DOHH2 (cell line): ENCODE data around the gene C12orf42.

Experiments
- H3F3A ChIP-seq: fragments of 200-600 bp; sonication (generic), shearing (Covaris generic); 2 replicates; pipeline ENCODE4 v1.6.0; 2016; ENCODE audit warnings: antibody characterized with exemption, mild to moderate bottlenecking; ENCODE audit not compliant: control insufficient read depth, insufficient read depth
- H3K27ac ChIP-seq: fragments of 200-600 bp; sonication (generic); 2 replicates; pipeline ENCODE4 v1.5.1; 2014; ENCODE audit warnings: low read depth, mild to moderate bottlenecking, low read length, moderate library complexity
- H3K27me3 ChIP-seq: fragments of 200-600 bp; sonication (generic); 2 replicates; pipeline ENCODE4 v1.6.1; 2014; ENCODE audit warnings: mild to moderate bottlenecking, low read length, mixed read lengths; ENCODE audit not compliant: control insufficient read depth
- H3K36me3 ChIP-seq: fragments of 200-600 bp; sonication (generic); 2 replicates; pipeline ENCODE4 v1.6.1; 2014; ENCODE audit warnings: mild to moderate bottlenecking, low read length, moderate library complexity, mixed read lengths; ENCODE audit not compliant: control insufficient read depth
- H3K4me1 ChIP-seq: fragments of 200-600 bp; sonication (generic); 2 replicates; pipeline ENCODE4 v1.6.1; 2014; ENCODE audit warnings: mild to moderate bottlenecking, low read length, mixed read lengths; ENCODE audit not compliant: control insufficient read depth
- H3K4me2 ChIP-seq: fragments of 200-600 bp; sonication (generic); 2 replicates; pipeline ENCODE4 v1.6.0; 2014; ENCODE audit warnings: mild to moderate bottlenecking, low read length, moderate library complexity
- H3K4me3 ChIP-seq: fragments of 200-600 bp; sonication (generic); 2 replicates; pipeline ENCODE4 v1.5.1; 2014; ENCODE audit warnings: mild to moderate bottlenecking, low read length, mixed read lengths
- H3K79me2 ChIP-seq: fragments of 200-600 bp; sonication (generic); 2 replicates; pipeline ENCODE4 v1.6.1; 2014; ENCODE audit warnings: mild to moderate bottlenecking, low read length, mixed read lengths; ENCODE audit not compliant: control insufficient read depth
- H3K9me2 ChIP-seq: fragments of 200-600 bp; sonication (generic); replicated peaks from 2 replicates; pipeline ENCODE4 v1.6.1; 2014; ENCODE audit warnings: mild to moderate bottlenecking, low read length, mixed read lengths; ENCODE audit not compliant: control insufficient read depth
- H3K9me3 ChIP-seq: fragments of 200-600 bp; sonication (generic); 2 replicates; pipeline ENCODE4 v1.6.1; 2014; ENCODE audit warnings: antibody characterized with exemption, low read length, mixed read lengths; ENCODE audit not compliant: control insufficient read depth, insufficient read depth
- H4K20me1 ChIP-seq: fragments of 200-600 bp; sonication (generic); 2 replicates; pipeline ENCODE4 v1.6.0; 2014; ENCODE audit warnings: low read depth, mild to moderate bottlenecking, antibody characterized with exemption, low read length, moderate library complexity; ENCODE audit not compliant: control insufficient read depth, insufficient read depth
- CTCF ChIP-seq: fragments of 200-600 bp; sonication (generic); IDR thresholded peaks from one replicate; pipeline ENCODE4 v1.5.1; 2014; ENCODE audit warnings: antibody characterized with exemption, mild to moderate bottlenecking, low read depth, low read length; ENCODE audit not compliant: poor library complexity, severe bottlenecking
- EZH2phosphoT487 ChIP-seq: fragments of 200-600 bp; sonication (generic); IDR thresholded peaks from 2 replicates; pipeline ENCODE4 v1.6.1; 2017; ENCODE audit warnings: borderline replicate concordance, mild to moderate bottlenecking, antibody characterized with exemption, low read length, moderate library complexity, mixed read lengths

Gene C12orf42

GRCh38 chr12:103498990-103499389 lies 3.2 kb upstream of the C12orf42 start:
- Histone ChIP-seq H3K27me3 (no peaks in the 10 kb centered on the region), H3K4me2 (no peak overlapping the region), H3K36me3 (no peaks in the 10 kb centered on the region), H3K27ac (no peak overlapping the region), H4K20me1 (no peaks in the 10 kb centered on the region), H3K9me2 (no peaks in the 10 kb centered on the region), H3K9me3 (no peaks in the 10 kb centered on the region), H3K79me2 (no peaks in the 10 kb centered on the region), H3K4me1 (no peaks in the 10 kb centered on the region), H3K4me3 (no peak overlapping the region), H3F3A (no peaks in the 10 kb centered on the region)
- TF ChIP-seq CTCF: no peak
- no peak for TF ChIP-seq EZH2phosphoT487

GRCh38 chr12:103494734-103495468 lies 867 bp downstream of the C12orf42 start:
- Histone ChIP-seq H3K4me3 (no peak overlapping the region), H3K79me2 (no peaks in the 10 kb centered on the region), H3K27ac (no peak overlapping the region), H3F3A (no peaks in the 10 kb centered on the region), H3K4me2 (no peak overlapping the region), H3K4me1 (no peaks in the 10 kb centered on the region), H3K36me3 (no peaks in the 10 kb centered on the region), H3K9me2 (no peaks in the 10 kb centered on the region), H4K20me1 (no peaks in the 10 kb centered on the region), H3K9me3 (no peaks in the 10 kb centered on the region), H3K27me3 (no peaks in the 10 kb centered on the region)
- TF ChIP-seq EZH2phosphoT487: no peak
- no peak for TF ChIP-seq CTCF

- H3K27me3 ChIP-seq: no peaks in the 10 kb centered on the region
- no peaks in the 10 kb centered on the region for H3K4me1 ChIP-seq
- H3F3A ChIP-seq: no peaks in the 10 kb centered on the region
- H4K20me1 ChIP-seq: no peaks in the 10 kb centered on the region
- no peaks in the 10 kb centered on the region for H3K79me2 ChIP-seq
- no peak overlapping the region for H3K4me3 ChIP-seq
- H3K27ac ChIP-seq: no peak overlapping the region
- H3K4me2 ChIP-seq: no peak overlapping the region
- H3K36me3 ChIP-seq: no peaks in the 10 kb centered on the region
- H3K9me2 ChIP-seq: no peaks in the 10 kb centered on the region
- no peak for TF ChIP-seq EZH2phosphoT487
- no peak for TF ChIP-seq CTCF
- H3K9me3 ChIP-seq: no peaks in the 10 kb centered on the region
Measured at GRCh38 chr12:103494051-103494733, 1.6 kb downstream of the C12orf42 start.
